ENCODE data around the gene PRH2.

Gene PRH2

DNA sequence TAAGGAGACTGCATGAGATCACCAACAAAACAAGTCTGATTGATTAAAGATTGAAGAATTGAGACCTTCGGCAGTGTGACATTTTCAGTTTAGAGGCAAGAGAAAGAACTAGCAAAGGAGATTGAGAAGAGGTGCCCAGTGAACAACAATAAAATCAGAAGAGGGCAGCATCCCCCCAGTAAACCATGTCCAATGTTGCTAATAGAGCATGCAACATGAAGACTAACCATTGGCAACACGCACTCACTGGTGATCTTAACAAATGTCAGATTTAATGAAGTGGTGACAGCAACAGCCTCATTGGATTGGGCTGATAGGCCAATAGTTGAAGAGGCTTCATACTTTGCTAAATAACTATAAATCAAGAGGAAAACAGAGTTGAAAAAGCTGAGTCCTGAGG lies 30.8 kb downstream of the PRH2 start:
- in situ Hi-C loops (cut with MboI; ENCODE audit: low sequenced_read_pairs): no loop called here

DNA sequence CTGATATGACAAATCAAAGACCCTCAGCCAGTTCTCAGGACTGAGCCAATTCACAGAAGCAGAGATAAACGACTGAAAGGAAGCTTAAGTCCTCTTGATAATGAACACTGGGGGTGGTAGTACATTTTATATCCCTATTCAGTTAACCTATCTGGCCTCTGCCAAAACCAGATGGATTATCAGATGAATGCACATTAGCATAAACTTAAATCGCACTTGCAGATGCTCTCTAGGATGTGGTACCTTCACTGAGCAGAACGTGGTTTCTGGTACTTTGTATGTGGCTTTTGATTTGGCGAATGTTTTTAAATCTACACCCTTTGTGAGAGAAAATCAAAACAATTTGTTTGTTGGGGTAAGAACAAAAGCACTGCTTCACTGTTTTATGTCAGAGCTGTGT lies 31.2 kb downstream of the PRH2 start:
- in situ Hi-C loops (cut with MboI; ENCODE audit: low sequenced_read_pairs): no loop called here

DNA sequence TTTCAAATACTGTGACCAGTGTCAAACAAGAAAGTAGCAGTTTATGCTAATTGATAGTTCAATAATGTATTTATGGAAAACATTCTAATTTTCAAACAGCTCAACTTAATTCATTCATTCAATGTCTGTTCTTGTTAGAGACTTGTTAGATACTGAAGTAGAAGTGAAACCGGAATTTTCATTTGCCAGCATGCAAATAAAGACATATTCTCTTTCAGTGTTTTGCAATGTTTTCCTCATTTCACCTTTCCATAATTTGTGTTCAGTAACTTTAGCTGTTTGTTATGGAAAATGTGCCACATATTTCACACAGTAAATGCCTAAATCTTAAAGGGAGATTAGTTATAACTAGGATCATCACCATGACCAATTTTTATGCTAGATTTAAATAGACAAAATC lies 36.4 kb downstream of the PRH2 start:
- in situ Hi-C loops (cut with MboI; ENCODE audit: low sequenced_read_pairs): no loop called here

DNA sequence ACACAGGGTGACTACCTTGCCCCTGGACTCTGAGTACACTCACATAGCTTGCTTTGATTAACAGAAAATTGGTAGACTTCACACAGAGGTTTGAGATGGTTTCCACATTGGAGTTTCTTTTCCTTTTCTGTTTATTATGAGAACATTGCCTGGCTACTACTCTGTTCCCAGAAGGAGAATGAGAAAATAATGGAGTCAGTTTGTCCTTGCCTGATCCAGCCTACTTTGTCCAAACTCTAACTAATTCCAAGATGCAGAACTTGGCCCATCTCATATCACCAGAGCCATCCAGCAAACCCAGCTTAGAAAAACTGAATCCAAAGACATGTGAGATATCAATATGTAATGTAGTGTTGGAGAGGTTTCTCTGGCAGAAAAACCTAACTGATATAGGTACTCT lies 37.3 kb downstream of the PRH2 start:
- in situ Hi-C loops (cut with MboI; ENCODE audit: low sequenced_read_pairs): no loop called here

DNA sequence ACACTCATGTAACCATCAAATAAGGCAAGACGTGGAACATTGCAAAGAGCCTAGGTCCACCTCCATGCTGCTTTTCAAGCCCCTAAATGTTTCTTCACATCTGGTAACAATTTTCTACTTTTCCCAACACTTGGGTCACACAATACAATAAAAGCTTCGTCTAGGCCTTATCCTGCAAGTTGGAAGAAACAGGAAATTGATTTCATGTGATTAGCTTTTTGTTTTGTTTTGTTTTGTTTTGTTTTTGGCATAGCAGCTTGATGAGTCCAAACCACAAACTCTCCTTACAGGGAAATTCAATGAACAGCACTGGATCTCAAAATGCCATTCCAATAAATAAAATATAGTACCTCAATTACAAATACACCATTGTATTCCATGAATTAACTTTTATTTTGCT lies 38.4 kb downstream of the PRH2 start:
- in situ Hi-C loops (cut with MboI; ENCODE audit: low sequenced_read_pairs): no loop called here

DNA sequence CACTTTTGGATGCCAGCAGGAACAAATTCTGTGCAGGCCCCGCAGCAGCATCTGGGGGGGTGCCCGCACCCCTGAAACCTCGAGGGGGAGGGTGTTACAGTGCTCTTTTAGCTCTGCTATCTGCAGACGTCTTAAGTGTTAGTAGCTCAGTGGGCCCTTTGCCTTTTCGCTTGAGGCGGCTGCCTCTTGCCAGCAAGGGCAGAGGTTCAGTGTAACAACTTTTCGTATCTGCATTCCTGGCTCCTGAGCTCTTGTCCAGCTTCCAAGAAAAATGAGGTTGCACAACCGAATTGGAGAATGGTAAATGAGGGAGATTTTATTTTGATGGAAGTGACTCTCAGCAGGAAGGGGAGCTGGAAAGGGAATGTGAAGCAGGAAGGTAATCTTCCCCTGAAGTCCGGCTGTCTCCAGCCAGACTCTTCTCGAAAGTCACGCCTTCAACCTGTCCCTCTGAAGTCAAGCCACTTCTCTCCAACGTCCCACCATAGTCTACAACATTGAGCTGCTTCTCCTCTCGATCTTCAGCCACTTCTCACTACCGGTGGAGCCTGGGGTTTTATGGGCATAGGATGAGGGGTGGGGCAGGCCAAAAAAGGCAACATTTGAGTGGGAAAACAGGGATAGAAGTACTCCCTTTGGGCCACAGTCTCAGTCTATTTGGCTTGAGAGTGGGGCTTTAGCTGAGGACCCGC lies 39.9 kb downstream of the PRH2 start:
- in situ Hi-C loops (cut with MboI; ENCODE audit: low sequenced_read_pairs): no loop called here

DNA sequence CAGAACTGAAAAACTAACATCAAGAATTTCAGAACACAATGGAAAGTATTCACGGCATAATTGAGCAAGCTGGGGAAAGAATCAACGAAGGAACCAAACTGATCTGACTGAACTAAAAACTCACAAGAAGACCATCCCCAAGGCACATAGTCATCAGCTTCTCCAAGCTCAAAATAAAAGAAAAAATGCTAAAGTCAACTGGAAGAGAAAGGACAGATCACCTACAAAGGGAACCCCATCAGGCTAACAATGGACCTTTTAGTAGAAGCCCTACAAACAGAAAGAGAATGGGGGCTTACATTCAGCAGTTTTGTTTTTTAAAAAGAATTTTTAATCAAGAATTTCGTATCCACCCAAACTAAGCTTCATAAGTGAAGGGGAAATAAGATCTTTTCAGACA lies 45.9 kb downstream of the PRH2 start:
- in situ Hi-C loops (cut with MboI; ENCODE audit: low sequenced_read_pairs): no loop called here

DNA sequence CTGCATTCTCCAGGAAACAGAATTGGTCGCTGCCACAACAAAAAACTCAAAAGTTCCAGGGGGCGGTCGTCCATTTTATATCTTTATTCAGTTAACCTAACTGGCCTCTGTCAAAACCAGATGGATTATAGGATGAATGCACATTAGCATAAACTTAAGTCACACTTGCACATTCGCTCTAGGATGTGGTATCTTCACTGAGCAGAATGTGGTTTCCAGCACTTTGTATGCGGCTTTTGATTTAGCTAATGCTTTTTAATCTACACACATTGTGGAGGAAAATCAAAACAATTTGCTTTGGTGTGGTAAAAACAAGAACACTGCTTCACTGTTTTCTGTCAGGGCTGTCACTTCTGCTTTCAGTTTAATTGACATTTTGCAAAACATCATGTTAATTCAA lies 53.2 kb downstream of the PRH2 start:
- in situ Hi-C loops (cut with MboI; ENCODE audit: low sequenced_read_pairs): no loop called here

Data from hTERT RPE-1 (cell line).